Activated gamma-delta T cell treated with Interleukin-2 at 50 U/mL for 16 hours (primary cell): ENCODE measurements around the gene TLX2.
A peak's percentile ranks its signal among the peaks of the same experiment; 100 is the strongest.
"Not testable (repeated sequence)": the region's sequence is repeated elsewhere in the genome, so short reads cannot be mapped to it uniquely, and the experiment has no call there.

ENCODE experiments used
- DNase-seq: peaks from one replicate; pipeline ENCODE4 v3.0.0-alpha.2; 2020

Gene TLX2

GRCh38 chr2:74514368-74515270, at the start of gene TLX2:
Gene TLX2 (plus strand): TSS chr2:74514450. CDS start chr2:74514807, 357 bp downstream.
- DNase-seq = no peak

DNA sequence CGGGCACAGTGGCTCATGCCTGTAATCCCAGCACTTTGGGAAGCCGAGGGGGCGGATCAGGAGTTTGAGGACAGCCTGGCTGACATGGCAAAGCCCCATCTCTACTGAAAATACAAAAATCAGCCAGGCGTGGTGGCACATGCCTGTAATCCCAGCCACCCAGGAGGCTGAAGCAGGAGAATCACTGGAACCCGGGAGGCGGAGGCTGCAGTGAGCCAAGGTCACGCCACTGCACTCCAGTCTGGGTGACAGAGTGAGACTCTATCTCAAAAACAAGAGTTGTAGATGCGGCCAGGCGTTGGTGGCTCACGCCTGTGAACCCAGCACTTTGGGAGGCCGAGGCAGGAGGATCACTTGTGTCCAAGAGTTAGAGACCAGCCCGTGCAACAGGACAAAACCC, 43.5 kb upstream of the TLX2 start:
- DNase-seq = not testable (repeated sequence)

DNA sequence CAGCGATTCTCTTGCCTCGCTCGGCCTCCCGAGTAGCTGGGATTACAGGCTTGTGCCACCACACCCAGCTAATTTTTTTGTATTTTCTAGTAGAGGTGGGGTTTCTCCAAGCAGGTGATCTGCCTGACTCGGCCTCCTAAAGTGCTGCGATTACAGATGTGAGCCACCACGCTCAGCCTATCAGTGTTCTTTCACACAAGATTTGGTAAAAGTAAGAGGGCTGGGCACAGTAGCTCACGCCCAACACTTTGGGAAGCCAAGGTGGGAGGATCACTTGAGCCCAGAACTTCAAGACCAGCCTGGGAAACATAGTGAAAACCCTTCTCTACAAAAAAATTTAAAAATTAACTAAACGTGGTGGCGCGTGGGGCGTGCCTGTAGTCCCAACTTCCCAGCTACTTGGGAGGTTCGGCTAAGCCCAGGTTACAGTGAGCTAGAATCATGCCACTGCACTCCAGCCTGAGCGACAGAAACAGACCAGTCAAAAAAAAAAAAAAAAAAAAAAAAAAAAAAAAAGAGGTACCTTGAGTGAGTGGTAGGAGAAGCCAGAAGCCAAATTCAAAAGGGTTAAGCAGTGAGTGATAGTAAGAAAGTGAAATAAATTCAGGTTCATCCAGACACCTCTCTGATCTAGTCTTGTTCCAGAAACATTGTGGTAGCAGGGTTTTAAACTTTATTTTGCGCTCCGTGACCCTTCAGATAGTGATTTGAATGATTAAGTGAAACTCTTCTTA, 42.8 kb upstream of the TLX2 start:
- DNase-seq = no peak

- peak; percentile 97 for DNase-seq
Observed at GRCh38 chr2:74472086-74472944, 41.9 kb upstream of the TLX2 start, which contains the start of gene MRPL53. Gene MRPL53 (minus strand): TSS chr2:74472680. CDS start chr2:74472660, 20 bp downstream.

- DNase-seq = no peak
Observed at GRCh38 chr2:74472945-74473258, 41.3 kb upstream of the TLX2 start.

- DNase-seq = no peak
Observed at GRCh38 chr2:74474481-74474880, 39.8 kb upstream of the TLX2 start.

DNA sequence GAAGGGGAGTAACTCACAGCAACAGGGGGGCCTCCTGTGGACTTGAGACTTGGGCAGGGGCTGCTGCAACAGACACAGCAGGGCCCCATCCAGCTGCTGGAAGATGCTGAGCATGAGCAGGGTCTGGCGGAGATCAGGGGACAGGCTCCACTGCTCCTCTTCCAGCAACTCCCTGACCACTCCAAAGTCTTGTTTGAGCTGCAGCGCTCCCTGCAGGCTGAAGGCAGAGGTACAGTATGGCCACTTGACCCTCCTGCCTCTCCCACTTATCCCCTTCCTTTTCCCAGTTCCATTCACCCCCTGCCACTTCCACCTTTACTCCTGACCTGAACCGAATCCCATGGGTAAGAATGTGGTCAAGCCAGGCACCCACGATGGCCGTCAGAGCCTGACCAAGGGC, 39.4 kb upstream of the TLX2 start:
- DNase-seq = no peak

- no peak for DNase-seq
Observed at GRCh38 chr2:74481431-74481830, 32.8 kb upstream of the TLX2 start.

DNA sequence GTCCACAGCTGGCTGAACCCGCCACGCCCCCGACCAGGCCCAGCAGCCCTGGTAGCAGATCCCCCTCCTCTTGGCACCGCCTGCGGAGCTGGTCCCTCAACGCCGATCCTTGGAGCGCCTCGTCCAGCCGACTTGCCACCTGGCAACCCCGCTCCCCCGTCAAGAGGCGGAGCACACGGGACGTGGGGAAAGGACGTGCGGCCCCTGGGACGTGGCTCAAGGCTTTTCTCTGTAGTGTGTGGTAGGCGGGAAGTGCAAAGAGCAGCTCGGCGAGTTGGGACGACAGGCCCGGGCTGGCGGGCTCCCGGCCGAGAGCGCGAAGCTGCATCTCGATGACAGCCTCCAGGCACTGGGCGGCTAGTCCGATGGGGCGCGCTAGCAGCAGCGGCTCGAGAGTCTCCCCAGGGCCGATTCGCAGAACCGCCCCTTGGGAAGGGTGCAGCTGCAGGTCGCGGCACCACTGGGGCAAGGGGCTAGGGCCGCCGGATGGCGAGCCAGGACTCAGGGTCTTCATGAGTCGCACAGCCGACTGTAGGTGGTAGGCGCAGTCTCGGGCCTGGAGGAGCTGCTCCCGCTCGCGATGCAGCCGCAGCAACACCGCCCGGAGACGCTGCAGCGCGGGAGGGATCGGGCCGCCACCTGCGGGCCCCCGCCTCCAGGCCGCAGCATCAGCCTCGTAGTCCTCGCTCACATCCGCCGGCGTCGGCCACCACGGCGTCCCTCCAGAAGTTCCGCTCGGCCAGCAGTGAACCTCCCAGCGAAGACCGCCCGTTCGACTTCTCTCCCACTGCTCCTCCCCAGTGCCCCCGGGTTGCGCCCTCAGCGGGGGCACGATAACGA, 32.1 kb upstream of the TLX2 start:
- peak; percentile 48 for DNase-seq

GRCh38 chr2:74482801-74483674, 31.2 kb upstream of the TLX2 start, which contains the start of the genes CCDC142 and TTC31:
Gene CCDC142 (minus strand): TSS chr2:74482998. CDS start chr2:74482837, 161 bp downstream.
Gene TTC31 (plus strand): TSS chr2:74483081. CDS start chr2:74483096, 15 bp downstream.
- DNase-seq = peak; percentile 93

DNA sequence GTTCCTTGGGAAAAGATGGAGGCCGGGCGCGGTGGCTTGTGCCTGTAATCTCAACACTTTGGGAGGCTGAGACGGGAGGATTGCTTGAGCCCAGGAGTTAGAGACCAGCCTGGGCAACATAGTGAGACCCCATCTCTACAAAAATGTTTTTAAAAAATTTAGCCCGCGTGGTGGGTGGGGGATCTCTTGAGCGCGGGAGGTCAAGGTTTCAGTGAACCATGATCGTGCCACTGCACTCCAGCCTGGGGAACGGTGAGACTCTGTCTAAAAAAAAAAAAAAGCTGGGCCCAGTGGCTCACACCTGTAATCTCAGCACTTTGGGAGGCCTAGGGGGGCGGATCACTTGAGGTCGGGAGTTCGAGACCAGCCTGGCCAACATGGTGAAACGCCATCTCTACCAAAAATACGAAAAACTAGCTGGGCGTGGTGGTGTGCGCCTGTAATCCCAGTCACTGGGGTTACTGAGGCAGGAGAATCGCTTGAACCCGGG, 30.5 kb upstream of the TLX2 start:
- DNase-seq = not testable (repeated sequence)

GRCh38 chr2:74486141-74486540, 28.1 kb upstream of the TLX2 start:
- no peak for DNase-seq

DNA sequence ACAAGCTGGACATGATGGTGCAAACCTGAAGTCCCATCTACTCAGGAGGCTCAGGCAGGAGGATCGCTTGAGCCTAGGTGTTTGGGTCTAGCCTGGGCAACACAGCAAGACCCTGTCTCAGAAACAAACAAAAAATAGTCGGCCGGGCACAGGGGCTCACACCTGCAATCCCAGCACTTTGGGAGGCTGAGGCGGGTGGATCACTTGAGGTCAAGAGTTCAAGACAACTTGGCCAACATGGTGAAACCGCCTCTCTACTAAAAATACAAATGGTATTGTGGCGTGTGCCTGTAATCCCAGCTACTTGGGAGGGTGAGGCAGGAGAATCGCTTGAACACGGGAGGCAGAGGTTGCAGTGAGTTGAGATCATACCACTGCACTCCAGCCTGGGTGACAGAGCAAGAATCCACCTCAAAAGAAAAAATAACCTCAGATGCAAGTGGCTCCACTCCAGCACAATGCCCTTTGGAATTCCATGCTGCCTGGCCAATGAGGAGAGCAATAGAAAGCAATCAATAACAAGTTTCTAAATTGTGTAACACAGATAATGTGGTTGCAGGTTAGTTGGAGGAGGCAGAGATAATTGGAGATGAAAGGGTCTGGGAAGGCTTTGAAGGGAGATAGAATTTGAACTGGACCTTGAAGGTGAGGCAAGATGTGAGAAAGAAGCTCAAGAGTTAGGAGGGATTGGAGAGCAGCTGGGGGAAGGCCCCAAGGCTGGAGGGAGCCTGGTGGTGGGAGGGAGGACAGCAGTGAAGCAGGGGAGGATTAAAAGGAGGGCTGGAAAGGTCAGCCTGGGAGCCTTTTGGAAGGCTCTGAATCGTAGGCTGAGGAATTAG, 25.4 kb upstream of the TLX2 start:
- no peak for DNase-seq

- DNase-seq = no peak
Observed at GRCh38 chr2:74489906-74490305, 24.3 kb upstream of the TLX2 start.

DNA sequence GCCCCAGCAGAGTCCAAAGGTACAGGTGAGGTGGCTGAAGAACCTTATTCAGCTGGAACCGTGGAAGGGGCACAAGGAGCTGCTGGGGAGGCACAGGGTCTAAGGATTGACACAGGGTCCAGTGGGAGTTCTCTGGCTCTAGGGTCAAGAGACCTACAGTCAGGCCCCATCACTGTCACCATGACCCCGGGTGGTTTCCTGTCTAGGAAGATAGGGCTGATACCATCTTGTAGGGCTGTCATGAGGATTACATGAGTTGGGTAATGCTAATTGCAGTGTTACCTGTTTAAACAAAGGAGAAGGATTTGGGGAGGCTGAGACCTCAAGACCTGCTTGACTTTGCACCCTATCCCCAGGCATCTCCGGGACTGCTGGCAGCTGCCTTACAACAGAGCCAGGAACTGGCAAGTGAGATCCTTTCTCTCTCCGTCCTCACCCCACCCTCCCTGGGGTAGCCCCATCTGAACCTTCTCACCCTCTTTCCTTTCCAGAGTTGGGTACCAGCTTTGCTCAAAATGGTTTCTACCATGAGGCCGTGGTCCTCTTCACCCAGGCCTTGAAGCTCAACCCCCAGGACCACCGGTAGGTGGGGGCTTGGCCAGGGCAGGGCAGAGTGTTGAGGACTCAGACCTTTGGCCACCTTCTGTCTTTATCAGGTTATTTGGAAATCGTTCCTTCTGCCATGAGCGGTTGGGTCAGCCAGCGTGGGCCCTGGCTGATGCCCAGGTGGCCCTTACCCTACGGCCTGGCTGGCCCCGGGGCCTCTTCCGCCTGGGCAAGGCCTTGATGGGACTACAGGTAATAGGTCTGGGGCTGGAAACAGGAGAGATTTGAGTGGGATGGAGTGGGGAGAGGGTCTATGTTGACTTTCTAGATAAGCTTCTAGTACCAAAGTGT, 22.4 kb upstream of the TLX2 start:
- DNase-seq = no peak

- DNase-seq = no peak
Observed at GRCh38 chr2:74493546-74493945, 20.7 kb upstream of the TLX2 start.

DNA sequence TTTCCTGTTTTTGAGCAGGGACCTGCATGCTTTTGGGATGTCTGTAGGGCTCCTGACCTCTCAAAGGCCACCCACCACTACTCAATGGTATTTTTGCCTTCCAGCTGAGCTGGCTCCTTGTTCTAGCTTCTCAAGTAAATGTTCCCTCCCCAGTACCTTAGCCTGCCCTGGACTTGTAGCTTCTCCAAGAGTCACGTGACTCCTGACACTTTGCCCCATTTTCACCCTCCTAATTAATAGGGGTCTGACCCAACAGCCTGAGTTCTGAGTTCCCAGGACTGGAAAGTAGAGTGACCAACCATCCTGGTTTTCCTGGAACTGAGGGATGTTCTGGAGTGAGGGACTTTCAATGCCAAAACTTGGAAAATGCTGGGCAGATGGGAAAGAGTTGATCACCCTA, 18.8 kb upstream of the TLX2 start:
- DNase-seq = no peak

DNA sequence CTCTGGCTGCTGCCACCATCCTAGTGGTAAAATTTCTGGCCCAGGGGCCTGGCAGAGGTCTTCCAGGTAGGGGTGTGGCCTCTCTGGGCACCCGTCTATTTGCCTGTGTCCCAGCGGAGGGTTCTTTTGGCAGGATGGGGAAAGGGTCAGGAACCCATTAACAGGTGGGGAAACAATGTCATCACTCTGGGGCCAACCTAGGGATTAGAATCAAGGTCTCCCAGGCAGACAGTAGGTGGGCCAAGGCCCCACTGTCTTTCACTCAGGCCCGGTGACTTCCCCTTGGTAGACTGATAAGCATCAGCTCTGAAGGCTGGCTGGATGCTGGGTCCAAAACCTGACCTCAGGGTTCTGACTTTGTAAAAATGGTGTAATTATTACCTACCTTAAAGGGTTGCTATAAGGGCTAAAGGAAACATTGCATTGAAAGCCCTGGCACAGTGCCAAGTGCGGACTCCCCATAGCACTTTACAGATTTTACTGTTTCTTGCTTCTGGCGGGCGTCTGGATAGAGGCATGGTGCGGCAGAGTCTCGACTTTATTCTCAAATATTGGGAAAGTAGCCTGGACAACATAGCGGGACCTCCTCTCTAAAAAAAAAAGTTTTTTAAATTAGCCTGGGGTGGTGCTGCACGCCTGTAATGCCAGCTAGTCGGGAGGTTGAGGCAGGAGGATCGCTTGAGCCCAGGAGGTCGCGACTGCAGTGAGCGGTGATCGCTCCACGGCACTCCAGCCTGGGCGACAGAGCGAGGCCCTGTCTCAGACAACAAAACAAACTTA, 17.1 kb upstream of the TLX2 start:
- DNase-seq = no peak
